Measurements from ENCODE around the gene ZBTB25.

DNA sequence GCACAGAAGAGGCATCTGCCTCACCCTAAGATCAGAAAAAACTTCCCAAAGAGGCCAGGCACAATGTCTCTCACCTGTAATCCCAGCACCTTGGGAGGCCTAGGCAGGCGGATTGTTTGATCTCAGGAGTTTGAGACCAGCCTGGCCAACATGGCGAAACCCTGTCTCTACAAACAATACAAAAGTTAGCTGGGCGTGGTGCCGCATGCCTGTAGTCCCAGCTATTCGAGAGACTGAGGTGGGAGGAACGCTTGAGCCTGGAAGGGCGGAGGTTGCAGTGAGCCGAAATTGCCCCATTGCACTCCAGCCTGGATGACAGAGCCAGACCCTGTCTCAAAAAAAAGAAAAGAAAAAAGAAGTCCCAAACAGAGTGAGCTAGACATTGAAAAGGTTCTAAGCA is 5.4 kb upstream of the ZBTB25 start:
- TF ChIP-seq, protein P1, sequence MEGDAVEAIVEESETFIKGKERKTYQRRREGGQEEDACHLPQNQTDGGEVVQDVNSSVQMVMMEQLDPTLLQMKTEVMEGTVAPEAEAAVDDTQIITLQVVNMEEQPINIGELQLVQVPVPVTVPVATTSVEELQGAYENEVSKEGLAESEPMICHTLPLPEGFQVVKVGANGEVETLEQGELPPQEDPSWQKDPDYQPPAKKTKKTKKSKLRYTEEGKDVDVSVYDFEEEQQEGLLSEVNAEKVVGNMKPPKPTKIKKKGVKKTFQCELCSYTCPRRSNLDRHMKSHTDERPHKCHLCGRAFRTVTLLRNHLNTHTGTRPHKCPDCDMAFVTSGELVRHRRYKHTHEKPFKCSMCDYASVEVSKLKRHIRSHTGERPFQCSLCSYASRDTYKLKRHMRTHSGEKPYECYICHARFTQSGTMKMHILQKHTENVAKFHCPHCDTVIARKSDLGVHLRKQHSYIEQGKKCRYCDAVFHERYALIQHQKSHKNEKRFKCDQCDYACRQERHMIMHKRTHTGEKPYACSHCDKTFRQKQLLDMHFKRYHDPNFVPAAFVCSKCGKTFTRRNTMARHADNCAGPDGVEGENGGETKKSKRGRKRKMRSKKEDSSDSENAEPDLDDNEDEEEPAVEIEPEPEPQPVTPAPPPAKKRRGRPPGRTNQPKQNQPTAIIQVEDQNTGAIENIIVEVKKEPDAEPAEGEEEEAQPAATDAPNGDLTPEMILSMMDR (IDR thresholded peaks at IDR 0.05), result no peak
- TF ChIP-seq POLR2A (IDR thresholded peaks at IDR 0.05; ENCODE audit: low read depth), result no peak
